IMR-90 (cell line): ENCODE data around the gene ETV4. TPM values are rescaled to one million over a fixed set of nuclear protein-coding genes. Genes with fewer than 3 reads are reported as not detected.

Source experiments
- ATAC-seq: fragments of 200-7000 bp; cut with Tn5 transposase; 2 replicates; pipeline ENCODE4 v1.9.1; 2020; ENCODE audit warnings: low read depth, mild to moderate bottlenecking, moderate library complexity
- BruUV-seq: library from RNA; stranded (reverse); fragments of 400-500 nt; replicated peaks from 2 replicates; lab custom pipeline; 2021; lab: Mats Ljungman, UMichigan
- CTCF ChIA-PET: fragments of 300-600 bp; formaldehyde crosslinking; extraction: SDS; loops from one replicate; lab custom pipeline; 2021; ENCODE audit warnings: antibody characterized with exemption; lab: Yijun Ruan, JAX
- POLR2A ChIA-PET: fragments of 300-600 bp; sonication (Branson Sonifier 250); formaldehyde crosslinking; loops from one replicate; lab custom pipeline; 2022; ENCODE audit warnings: antibody characterized with exemption; ENCODE audit not compliant: unreplicated experiment; lab: Charles Lee
- DNase-seq: peaks from one replicate; pipeline ENCODE4 v3.0.0; 2013
- H2AFZ ChIP-seq: replicated peaks from 2 replicates; pipeline ENCODE3; 2013; ENCODE audit warnings: low read length, mild to moderate bottlenecking; ENCODE audit not compliant: poor library complexity
- H2AK5ac ChIP-seq: 2 replicates; pipeline ENCODE4 v1.6.1; 2013; ENCODE audit warnings: low read depth, low read length, inconsistent platforms
- H2AK9ac ChIP-seq: replicated peaks from 2 replicates; pipeline ENCODE3; 2013; ENCODE audit warnings: mild to moderate bottlenecking, low read depth, low read length, moderate library complexity; ENCODE audit not compliant: poor library complexity
- H2BK120ac ChIP-seq: 2 replicates; pipeline ENCODE4 v1.6.1; 2013; ENCODE audit warnings: low read depth, low read length, inconsistent platforms
- H2BK15ac ChIP-seq: 3 replicates; pipeline ENCODE4 v1.6.1; 2013; ENCODE audit warnings: low read depth, low read length, inconsistent platforms
- H2BK20ac ChIP-seq: 2 replicates; pipeline ENCODE4 v1.6.1; 2013; ENCODE audit warnings: low read depth, mild to moderate bottlenecking, inconsistent platforms, low read length, moderate library complexity
- H2BK5ac ChIP-seq: 2 replicates; pipeline ENCODE4 v1.6.1; 2013; ENCODE audit warnings: mild to moderate bottlenecking, low read depth, low read length, inconsistent platforms; ENCODE audit not compliant: poor library complexity, severe bottlenecking
- H3K14ac ChIP-seq: replicated peaks from 2 replicates; pipeline ENCODE4 v1.6.1; 2013; ENCODE audit warnings: low read depth, low read length, inconsistent platforms
- H3K18ac ChIP-seq: 2 replicates; pipeline ENCODE4 v1.6.1; 2013; ENCODE audit warnings: low read depth, low read length, control low read depth
- H3K23ac ChIP-seq: 2 replicates; pipeline ENCODE4 v1.6.1; 2013; ENCODE audit warnings: low read depth, low read length, inconsistent platforms
- H3K27ac ChIP-seq: 2 replicates; pipeline ENCODE4 v1.5.1; 2013; ENCODE audit warnings: mild to moderate bottlenecking, control low read depth, low read length; ENCODE audit not compliant: insufficient read depth
- H3K27me3 ChIP-seq: 2 replicates; pipeline ENCODE4 v1.6.1; 2013; ENCODE audit warnings: low read length; ENCODE audit not compliant: control insufficient read depth, insufficient read depth
- H3K36me3 ChIP-seq: 2 replicates; pipeline ENCODE4 v1.6.1; 2013; ENCODE audit warnings: low read length, mixed read lengths; ENCODE audit not compliant: control insufficient read depth, insufficient read depth
- H3K4ac ChIP-seq: 2 replicates; pipeline ENCODE4 v1.6.1; 2013; ENCODE audit warnings: low read depth, low read length, inconsistent platforms
- H3K4me1 ChIP-seq: 2 replicates; pipeline ENCODE4 v1.6.1; 2013; ENCODE audit warnings: low read length, mixed read lengths; ENCODE audit not compliant: control insufficient read depth, insufficient read depth
- H3K4me2 ChIP-seq: 2 replicates; pipeline ENCODE4 v1.6.1; 2013; ENCODE audit warnings: low read depth, mild to moderate bottlenecking, control low read depth, low read length, moderate library complexity
- H3K4me3 ChIP-seq: 2 replicates; pipeline ENCODE4 v1.5.1; 2013; ENCODE audit warnings: low read depth, mild to moderate bottlenecking, control low read depth, low read length, moderate library complexity; ENCODE audit not compliant: insufficient read depth
- H3K56ac ChIP-seq: 2 replicates; pipeline ENCODE4 v1.6.1; 2013; ENCODE audit warnings: low read length, inconsistent platforms; ENCODE audit not compliant: insufficient read depth; ENCODE audit errors: extremely low read depth
- H3K79me1 ChIP-seq, 2 experiments: 2 replicates each; pipeline ENCODE4 v1.6.1; 2013; ENCODE audit warnings: low read length in 2 of 2, inconsistent platforms in 1 of 2, low read depth in 1 of 2
- H3K9ac ChIP-seq: 2 replicates; pipeline ENCODE4 v1.6.1; 2013; ENCODE audit warnings: low read depth, low read length, control low read depth
- H3K9me1 ChIP-seq: 2 replicates; pipeline ENCODE4 v1.6.1; 2013; ENCODE audit warnings: low read length, inconsistent platforms; ENCODE audit not compliant: insufficient read depth
- H3K9me3 ChIP-seq: 2 replicates; pipeline ENCODE4 v1.6.1; 2013; ENCODE audit warnings: low read length; ENCODE audit not compliant: control insufficient read depth, insufficient read depth
- H4K20me1 ChIP-seq: 2 replicates; pipeline ENCODE4 v1.6.1; 2013; ENCODE audit warnings: low read length, inconsistent platforms; ENCODE audit not compliant: insufficient read depth
- H4K5ac ChIP-seq: 2 replicates; pipeline ENCODE4 v1.6.1; 2013; ENCODE audit warnings: mild to moderate bottlenecking, low read depth, low read length, control low read depth
- H4K8ac ChIP-seq, 2 experiments: 2 replicates each; pipeline ENCODE4 v1.6.1; 2013; ENCODE audit warnings: low read depth in 2 of 2, low read length in 2 of 2, control low read depth in 1 of 2, inconsistent platforms in 1 of 2
- H4K91ac ChIP-seq: 2 replicates; pipeline ENCODE4 v1.6.1; 2013; ENCODE audit warnings: low read depth, low read length, inconsistent platforms; ENCODE audit not compliant: insufficient read depth
- BHLHE40 ChIP-seq: fragments of 150-350 bp; IDR thresholded peaks from 2 replicates; pipeline ENCODE4 v1.6.1; 2016; ENCODE audit warnings: mild to moderate bottlenecking, low read depth, low read length
- CEBPB ChIP-seq: IDR thresholded peaks from 2 replicates; pipeline ENCODE4 v1.6.1; 2012; ENCODE audit warnings: low read depth, low read length, improper control_type of control experiment
- ELK1 ChIP-seq: fragments of 150-350 bp; IDR thresholded peaks from 2 replicates; pipeline ENCODE4 v1.6.1; 2016; ENCODE audit warnings: low read depth, mild to moderate bottlenecking, low read length, moderate library complexity, borderline replicate concordance
- FOS ChIP-seq: fragments of 150-350 bp; IDR thresholded peaks from 2 replicates; pipeline ENCODE4 v1.6.1; 2016; ENCODE audit warnings: low read depth, low read length
- MAFK ChIP-seq: IDR thresholded peaks from 2 replicates; pipeline ENCODE4 v1.6.1; 2012; ENCODE audit warnings: low read depth, low read length, improper control_type of control experiment
- MAZ ChIP-seq: IDR thresholded peaks from 2 replicates; pipeline ENCODE4 v1.6.1; 2012; ENCODE audit warnings: low read depth, mild to moderate bottlenecking, low read length, improper control_type of control experiment, moderate library complexity, borderline replicate concordance
- MXI1 ChIP-seq: IDR thresholded peaks from 2 replicates; pipeline ENCODE4 v1.6.1; 2012; ENCODE audit warnings: low read depth, mild to moderate bottlenecking, low read length, moderate library complexity, borderline replicate concordance
- NFE2L2 ChIP-seq: fragments of 150-350 bp; IDR thresholded peaks from 2 replicates; pipeline ENCODE4 v1.6.1; 2016; ENCODE audit warnings: low read depth, mild to moderate bottlenecking, low read length
- POLR2A ChIP-seq: IDR thresholded peaks from 2 replicates; pipeline ENCODE4 v1.6.1; 2012; ENCODE audit warnings: mild to moderate bottlenecking, low read depth, low read length
- RAD21 ChIP-seq: IDR thresholded peaks from 2 replicates; pipeline ENCODE4 v1.6.1; 2012; ENCODE audit warnings: low read length, improper control_type of control experiment
- USF2 ChIP-seq: fragments of 150-350 bp; IDR thresholded peaks from 2 replicates; pipeline ENCODE4 v1.6.1; 2017; ENCODE audit warnings: mild to moderate bottlenecking, antibody characterized with exemption, low read length, low read depth
- WGBS, 2 experiments: methylation state at CpG; one replicate each; pipeline versions ENCODE4 v1.1.5 to v1.1.7; 2013; ENCODE audit warnings: missing lambda C conversion rate in 2 of 2; ENCODE audit not compliant: insufficient read length in 1 of 2; ENCODE audit errors: extremely low coverage in 2 of 2; 5-methylcytosine and 5-hydroxymethylcytosine counted together
- dilution Hi-C: fragments of 300-500 bp; cut with HindIII; formaldehyde crosslinking; loops from one replicate; pipeline ENCODE4 v1.14.3; 2018; ENCODE audit warnings: low sequenced_read_pairs; ENCODE audit not compliant: unreplicated experiment
- in situ Hi-C: fragments of 300-500 bp; cut with MboI; formaldehyde crosslinking; loops from 3 replicates; pipeline ENCODE4 v1.14.3; 2019; ENCODE audit warnings: low sequenced_read_pairs, inconsistent platforms, mixed read lengths
- intact Hi-C: fragments of 100-400 bp; cut with micrococcal nuclease; formaldehyde crosslinking; loops from 2 replicates; pipeline ENCODE4 v1.10.0; 2022
- polyA plus RNA-seq, 3 experiments: library from polyadenylated mRNA; depleted of rRNA; stranded (reverse); fragments of >200 nt; gene quantifications; 2 replicates each; pipeline ENCODE4 v1.2.3, GENCODE V29; 2012; ENCODE audit warnings: low replicate concordance in 1 of 3
- total RNA-seq: library from RNA; depleted of rRNA; stranded (reverse); fragments of >200 nt; gene quantifications from 2 replicates; pipeline ENCODE4 v1.2.3, GENCODE V29; 2012
- TF ChIP-seq, protein P1 (sequence below): conservative IDR thresholded peaks from 2 replicates; pipeline ENCODE4 v1.5.1; 2012; ENCODE audit warnings: mild to moderate bottlenecking, low read depth, low read length, improper control_type of control experiment

Gene ETV4
- total and polyA plus RNA-seq, 2 of the 4 experiments (the other 2 are of a cell fraction), result 4.3 to 13.2 TPM

GRCh38 chr17:43588664-43589435 is 42.7 kb upstream of the ETV4 start:
- Histone ChIP-seq H2BK20ac (0 out of 2 replicates have a peak overlapping the region, but pooled peaks have one; percentile 26), H3K4me2 (no peak overlapping the region), H2AK9ac (no peak overlapping the region), H3K9ac (no peak overlapping the region), H4K8ac (no peak overlapping the region), H2BK120ac (0 out of 2 replicates have a peak overlapping the region, but pooled peaks have one; percentile 18), H2BK15ac (no peak overlapping the region), H3K36me3 (no peaks in the 10 kb centered on the region), H3K18ac (no peak overlapping the region), H3K4me3 (no peak overlapping the region), H3K27ac (no peak overlapping the region), H3K79me1 (no peaks in the 10 kb centered on the region), H3K4ac (peak overlapping the region; percentile 42; the same call in 1 of the 2 replicates), H4K5ac (no peak overlapping the region), H2AK5ac (peak overlapping the region; percentile 69), H3K14ac (no peak overlapping the region), H3K23ac (no peak overlapping the region), H2BK5ac (no peak overlapping the region), H3K56ac (no peak overlapping the region), H4K91ac (no peak overlapping the region), H3K9me1 (peaks cover 6% of the 10 kb centered on the region; the same call in 1 of the 2 replicates), H3K4me1 (peaks cover 18% of the 10 kb centered on the region), H3K9me3 (no peaks in the 10 kb centered on the region), H4K20me1 (no peaks in the 10 kb centered on the region), H2AFZ (no peak overlapping the region), H3K27me3 (no peaks in the 10 kb centered on the region)
- TF ChIP-seq ELK1, result no peak
- TF ChIP-seq RAD21, result no peak
- TF ChIP-seq USF2, result no peak
- no peak for TF ChIP-seq CEBPB
- TF ChIP-seq MAZ, result no peak
- no peak for TF ChIP-seq MXI1
- TF ChIP-seq, protein P1, sequence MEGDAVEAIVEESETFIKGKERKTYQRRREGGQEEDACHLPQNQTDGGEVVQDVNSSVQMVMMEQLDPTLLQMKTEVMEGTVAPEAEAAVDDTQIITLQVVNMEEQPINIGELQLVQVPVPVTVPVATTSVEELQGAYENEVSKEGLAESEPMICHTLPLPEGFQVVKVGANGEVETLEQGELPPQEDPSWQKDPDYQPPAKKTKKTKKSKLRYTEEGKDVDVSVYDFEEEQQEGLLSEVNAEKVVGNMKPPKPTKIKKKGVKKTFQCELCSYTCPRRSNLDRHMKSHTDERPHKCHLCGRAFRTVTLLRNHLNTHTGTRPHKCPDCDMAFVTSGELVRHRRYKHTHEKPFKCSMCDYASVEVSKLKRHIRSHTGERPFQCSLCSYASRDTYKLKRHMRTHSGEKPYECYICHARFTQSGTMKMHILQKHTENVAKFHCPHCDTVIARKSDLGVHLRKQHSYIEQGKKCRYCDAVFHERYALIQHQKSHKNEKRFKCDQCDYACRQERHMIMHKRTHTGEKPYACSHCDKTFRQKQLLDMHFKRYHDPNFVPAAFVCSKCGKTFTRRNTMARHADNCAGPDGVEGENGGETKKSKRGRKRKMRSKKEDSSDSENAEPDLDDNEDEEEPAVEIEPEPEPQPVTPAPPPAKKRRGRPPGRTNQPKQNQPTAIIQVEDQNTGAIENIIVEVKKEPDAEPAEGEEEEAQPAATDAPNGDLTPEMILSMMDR, result no peak
- TF ChIP-seq FOS, result no peak
- TF ChIP-seq MAFK, result no peak
- no peak for TF ChIP-seq BHLHE40
- no peak for TF ChIP-seq POLR2A
- no peak for TF ChIP-seq NFE2L2
- no TSS peak for BruUV-seq
- dilution Hi-C loops (no loop called here), intact Hi-C loops (no loop called here), in situ Hi-C loops (no loop called here)
- ChIA-PET CTCF (interaction anchor here (1.0 kb wide), 1 partner anchor 12 kb away, joined by 3 read pairs; no protein-coding TSS in a partner anchor), POLR2A (no interaction called here)
- DNase-seq (no peak), ATAC-seq (no peak)
- WGBS, 2 experiments, result 95% methylated on average over 4 of the region's 9 CpGs; no CpG with 5 or more reads in 1 of the 2 experiments
